K562 (cell line): ENCODE data around the gene GLMN. TPM values are rescaled to one million over a fixed set of nuclear protein-coding genes. Genes with fewer than 3 reads are reported as not detected.

Source experiments
- C11orf30 ChIP-seq: fragments of 450-650 bp; IDR thresholded peaks from 2 replicates; pipeline ENCODE4 v1.6.1; 2016; ENCODE audit warnings: low read depth, mild to moderate bottlenecking
- CBFA2T3 ChIP-seq: fragments of 450-650 bp; IDR thresholded peaks from 2 replicates; pipeline ENCODE4 v1.6.1; 2017
- CBX3 ChIP-seq, 2 experiments: IDR thresholded peaks; 1 replicate in 1 of 2; 2 replicates in 1 of 2; pipeline ENCODE4 v1.6.1; 2012; ENCODE audit warnings: inconsistent platforms in 2 of 2, low read length in 2 of 2, borderline replicate concordance in 1 of 2, control low read depth in 1 of 2
- EP300 ChIP-seq: IDR thresholded peaks from 2 replicates; pipeline ENCODE4 v1.6.1; 2012; ENCODE audit warnings: low read length, improper control_type of control experiment
- EP400 ChIP-seq: fragments of 450-650 bp; IDR thresholded peaks from 2 replicates; pipeline ENCODE4 v1.6.1; 2017; ENCODE audit warnings: antibody characterized with exemption, mild to moderate bottlenecking, moderate library complexity
- HDAC8 ChIP-seq: fragments of 450-650 bp; IDR thresholded peaks from 2 replicates; pipeline ENCODE4 v1.6.1; 2016; ENCODE audit warnings: mild to moderate bottlenecking, missing genetic modification characterization, moderate library complexity, missing compliant biosample characterization
- JUN ChIP-seq, 2 experiments: sonication (generic) in 1 of 2; formaldehyde crosslinking in 1 of 2; IDR thresholded peaks; 2 replicates each; pipeline versions ENCODE4 v1.6.1 to v1.8.0; 2012 to 2022; ENCODE audit warnings: borderline replicate concordance in 2 of 2, mild to moderate bottlenecking in 2 of 2, improper control_type of control experiment in 1 of 2, low read depth in 1 of 2, low read length in 1 of 2, missing genetic modification reagents in 1 of 2
- MED1 ChIP-seq: sonication (generic); formaldehyde crosslinking; IDR thresholded peaks from 2 replicates; pipeline ENCODE4 v1.8.1; 2023; ENCODE audit warnings: missing genetic modification reagents, borderline replicate concordance
- MLLT1 ChIP-seq, 2 experiments: fragments of 450-650 bp; IDR thresholded peaks; 2 replicates each; pipeline ENCODE4 v1.6.1; 2016
- NBN ChIP-seq: fragments of 450-650 bp; IDR thresholded peaks from 2 replicates; pipeline ENCODE4 v1.6.1; 2016; ENCODE audit warnings: low read depth, mild to moderate bottlenecking
- NELFE ChIP-seq: IDR thresholded peaks from 2 replicates; pipeline ENCODE4 v1.6.1; 2011; ENCODE audit warnings: mild to moderate bottlenecking; ENCODE audit not compliant: insufficient read depth, insufficient read length
- NRF1 ChIP-seq, 2 experiments: fragments of 450-650 bp; IDR thresholded peaks in 1 of 2; conservative IDR thresholded peaks in 1 of 2; 2 replicates each; pipeline ENCODE4 v1.6.1; 2014; ENCODE audit warnings: mild to moderate bottlenecking in 2 of 2
- PHB2 ChIP-seq: fragments of 450-650 bp; IDR thresholded peaks from 2 replicates; pipeline ENCODE4 v1.6.1; 2017; ENCODE audit warnings: low read depth
- PHF21A ChIP-seq: fragments of 450-650 bp; IDR thresholded peaks from 2 replicates; pipeline ENCODE4 v1.6.1; 2017; ENCODE audit warnings: low read depth, borderline replicate concordance
- SFPQ ChIP-seq: fragments of 200-400 bp; formaldehyde crosslinking; IDR thresholded peaks from 2 replicates; pipeline ENCODE4 v1.6.1; 2017; ENCODE audit warnings: mild to moderate bottlenecking, low read depth, low read length, moderate library complexity
- SMARCC2 ChIP-seq: fragments of 450-650 bp; IDR thresholded peaks from 2 replicates; pipeline ENCODE4 v1.6.1; 2017; ENCODE audit warnings: antibody characterized with exemption, moderate library complexity, mild to moderate bottlenecking, low read depth
- SMARCE1 ChIP-seq: fragments of 450-650 bp; IDR thresholded peaks from 2 replicates; pipeline ENCODE4 v1.7.1; 2016; ENCODE audit warnings: mild to moderate bottlenecking
- TAF9B ChIP-seq: fragments of 450-650 bp; IDR thresholded peaks from 2 replicates; pipeline ENCODE4 v1.6.1; 2018; ENCODE audit warnings: mild to moderate bottlenecking; ENCODE audit not compliant: partially characterized antibody
- TGIF2 ChIP-seq: sonication (generic); formaldehyde crosslinking; IDR thresholded peaks from 2 replicates; pipeline ENCODE4 v1.8.1; 2022; ENCODE audit warnings: mild to moderate bottlenecking, missing genetic modification reagents, moderate library complexity
- ZNF280A ChIP-seq: fragments of 450-650 bp; IDR thresholded peaks from 2 replicates; pipeline ENCODE4 v1.6.1; 2018; ENCODE audit warnings: mild to moderate bottlenecking, low read depth; ENCODE audit not compliant: partially characterized antibody
- ZNF3 ChIP-seq: fragments of 250-450 bp; sonication (Bioruptor Pico); IDR thresholded peaks from 2 replicates; pipeline ENCODE4 v1.5.0; 2021; ENCODE audit warnings: mild to moderate bottlenecking, moderate library complexity
- ZNF384 ChIP-seq: IDR thresholded peaks from 2 replicates; pipeline ENCODE4 v1.6.1; 2012; ENCODE audit warnings: low read depth, low read length, improper control_type of control experiment
- polyA plus RNA-seq, 8 experiments: library from polyadenylated mRNA; depleted of rRNA in 4 of 8; stranded (reverse) in 5 of 8; unstranded in 3 of 8; fragments of >200 nt; fragmentation: Nextera tagmentation in 2 of 8; fragmentation: Illumina TruSeq in 1 of 8; extraction: Ambion mirVana in 2 of 8; extraction: Trizol in 1 of 8; gene quantifications; 2 replicates each; pipeline versions ENCODE4 v1.2.1 to v1.2.3, GENCODE V29; 2011 to 2014; ENCODE audit warnings: inconsistent platforms in 1 of 8, missing spikeins in 1 of 8
- total RNA-seq, 7 experiments: library from RNA; depleted of rRNA in 6 of 7; stranded (reverse); fragments of >200 nt in 6 of 7; fragmentation: Illumina TruSeq in 2 of 7; extraction: Trizol in 2 of 7; gene quantifications; 2 replicates each; pipeline versions ENCODE4 v1.2.1 to v1.2.3, GENCODE V29; 2011 to 2021; ENCODE audit warnings: low replicate concordance in 1 of 7

Gene GLMN
- total and polyA plus RNA-seq, 9 of the 15 experiments (the other 6 are each of a cell fraction or from before 2014, with no cell fraction given): 13.0 to 24.8 (median 19.0) TPM

DNA sequence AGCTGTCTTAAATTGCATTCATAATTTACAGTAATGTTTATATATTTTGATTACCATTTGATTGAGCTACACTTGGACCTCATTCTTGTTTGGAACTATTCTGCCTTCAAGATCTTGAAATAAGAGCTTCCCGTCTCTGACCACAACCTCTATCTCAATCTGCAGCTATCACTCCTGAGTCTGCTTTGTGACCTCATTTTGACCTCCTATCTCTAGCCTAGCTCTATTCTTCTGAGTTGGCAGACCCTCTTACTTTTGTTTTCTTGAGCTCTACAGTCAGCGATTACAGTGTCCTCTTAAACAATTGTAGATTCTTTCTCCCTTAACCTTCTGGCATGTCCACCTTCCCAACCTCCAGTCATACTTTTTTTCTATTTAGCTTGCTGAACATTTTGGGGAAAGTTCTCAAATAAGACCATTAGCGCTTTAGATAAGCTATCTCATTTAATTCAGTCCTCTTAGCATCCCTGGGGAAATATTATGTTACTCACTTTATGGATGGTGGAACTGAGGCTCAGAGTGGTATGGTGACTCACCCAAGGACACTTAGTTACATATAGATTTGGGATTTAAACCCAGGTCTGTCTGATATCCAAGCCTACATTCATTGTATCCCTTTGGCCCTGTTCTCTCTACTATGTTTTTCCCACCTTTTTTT, 19.2 kb upstream of the GLMN start (continued):
- 0 out of 2 replicates have a peak, but pooled peaks have one; percentile 26 for TF ChIP-seq JUN (IDR thresholded peaks at IDR 0.05; ENCODE audit: borderline replicate concordance, low read depth, low read length)
- TF ChIP-seq JUN (CRISPR knock-in tag; IDR thresholded peaks at IDR 0.05; ENCODE audit: borderline replicate concordance): no peak
- no peak for TF ChIP-seq PHF21A
- no peak for TF ChIP-seq TGIF2 (CRISPR knock-in tag)
- TF ChIP-seq ZNF384: no peak
- 0 out of 3 replicates have a peak, but pooled peaks of 1 of the 2 experiments have one; percentile 30 for TF ChIP-seq CBX3 (IDR thresholded peaks at IDR 0.05; ENCODE audit: borderline replicate concordance in 1 of 2, low read length in 2 of 2)
- 0 out of 4 replicates have a peak, but pooled peaks of 1 of the 2 experiments have one; percentile 19 for TF ChIP-seq NRF1 (conservative IDR thresholded peaks at IDR 0.05 in 1 of 2, IDR thresholded peaks at IDR 0.05 in 1 of 2)
- no peak for TF ChIP-seq NELFE
- TF ChIP-seq SMARCC2: peak; percentile 78
- peak; percentile 23 for TF ChIP-seq TAF9B
- peak; percentile 30; the same call in 1 of the 2 replicates for TF ChIP-seq EP400
- no peak for TF ChIP-seq SFPQ
- peak in 1 of 2 experiments; percentile 94; a peak in 2 of 4 replicates for TF ChIP-seq MLLT1 (IDR thresholded peaks at IDR 0.05)
- TF ChIP-seq HDAC8 (tag): no peak
- TF ChIP-seq PHB2: peak; percentile 50; the same call in 1 of the 2 replicates
- TF ChIP-seq ZNF3 (CRISPR knock-in tag): no peak
- peak; percentile 87 for TF ChIP-seq EP300
- TF ChIP-seq ZNF280A: no peak
- TF ChIP-seq SMARCE1: peak; percentile 90; the same call in 1 of the 2 replicates
- peak; percentile 93 for TF ChIP-seq CBFA2T3
- TF ChIP-seq NBN: 0 out of 2 replicates have a peak, but pooled peaks have one; percentile 41
- TF ChIP-seq MED1 (CRISPR knock-in tag): no peak
- peak; percentile 73 for TF ChIP-seq C11orf30
